Stimulated activated CD4-positive, alpha-beta T cell treated with anti-CD3 and anti-CD28 coated beads, Interleukin-4, amount 100 ng/mL, for 4 hours (primary cell): ENCODE data around the gene PIN4.
A peak's percentile ranks its signal among the peaks of the same experiment; 100 is the strongest.
"Not testable (repeated sequence)": the region's sequence is repeated elsewhere in the genome, so short reads cannot be mapped to it uniquely, and the experiment has no call there.

Experiments
- DNase-seq, 2 experiments: peaks; one replicate each; pipeline ENCODE4 v3.0.0-alpha.2; 2020

Gene PIN4

GRCh38 chrX:72181178-72182125 is at the start of gene PIN4:
Gene PIN4, plus strand, starts transcription at chrX:72181757. Its CDS starts 29 bp downstream, at chrX:72181786.
- peak; percentile 67 to 83 for DNase-seq

- no peak for DNase-seq
Observed at GRCh38 chrX:72132456-72132855, 49.1 kb upstream of the PIN4 start.

GRCh38 chrX:72133851-72134546 is 47.6 kb upstream of the PIN4 start:
- DNase-seq = no peak

DNA sequence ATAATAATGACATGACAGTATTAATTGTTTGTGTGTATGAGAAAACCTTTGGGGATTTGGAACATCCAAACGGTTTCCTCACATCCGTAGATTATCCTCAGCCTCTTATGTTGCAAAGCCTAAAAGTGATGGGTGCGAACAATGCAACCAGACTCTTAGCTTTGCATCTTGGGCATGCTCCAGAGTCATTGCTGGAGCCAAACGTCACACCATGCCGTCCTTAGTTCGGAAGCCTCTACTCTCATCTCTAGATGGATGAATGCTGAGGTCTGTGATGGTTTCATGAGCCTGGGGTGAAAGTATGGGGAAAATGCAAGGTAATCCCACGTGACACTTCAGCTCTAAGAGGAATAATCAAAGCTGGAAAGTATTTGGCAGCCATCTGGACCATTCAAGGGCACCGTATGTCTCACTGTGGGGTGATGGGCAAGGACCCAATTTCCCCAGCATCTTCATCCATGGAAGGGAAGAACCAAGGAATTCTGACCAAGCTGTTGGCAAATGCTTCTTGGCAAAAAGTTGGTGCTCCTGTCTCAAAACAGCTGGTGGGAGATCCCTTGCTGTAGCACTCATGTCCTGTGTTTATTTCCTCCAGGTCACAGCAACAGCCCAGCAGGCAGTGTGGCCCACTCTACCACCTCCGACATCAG is 43.6 kb upstream of the PIN4 start:
- no peak for DNase-seq

GRCh38 chrX:72139538-72139937 is 42.0 kb upstream of the PIN4 start:
- DNase-seq = no peak

DNA sequence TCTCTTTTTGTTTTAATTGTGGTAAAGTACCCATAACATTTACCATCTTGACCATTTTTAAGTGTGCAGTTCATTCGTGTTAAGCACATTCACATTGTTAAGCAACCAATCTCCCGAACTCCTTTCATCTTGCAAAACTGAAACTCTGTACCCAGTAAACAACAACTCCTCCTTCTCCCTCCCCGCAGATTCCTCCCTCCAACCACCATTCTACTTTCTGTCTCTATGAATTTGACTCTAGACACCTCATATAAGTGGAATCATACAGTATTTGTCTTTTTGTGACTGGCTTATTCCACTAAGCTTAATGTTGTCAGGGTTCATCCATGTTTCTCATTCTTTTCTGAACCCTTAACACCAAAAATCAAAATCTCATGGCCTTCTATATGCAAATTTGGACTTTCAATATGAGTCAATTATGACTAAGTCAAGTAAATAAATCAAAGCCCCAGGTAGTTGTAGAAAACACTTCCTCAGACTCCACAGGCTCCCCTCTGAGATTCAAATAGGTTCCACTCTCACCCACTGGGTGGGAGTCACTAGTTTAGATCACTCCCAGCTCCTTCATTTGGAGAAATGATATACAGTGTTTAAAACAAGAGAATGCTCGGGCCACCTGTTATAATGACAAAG is 40.1 kb upstream of the PIN4 start:
- DNase-seq = no peak

DNA sequence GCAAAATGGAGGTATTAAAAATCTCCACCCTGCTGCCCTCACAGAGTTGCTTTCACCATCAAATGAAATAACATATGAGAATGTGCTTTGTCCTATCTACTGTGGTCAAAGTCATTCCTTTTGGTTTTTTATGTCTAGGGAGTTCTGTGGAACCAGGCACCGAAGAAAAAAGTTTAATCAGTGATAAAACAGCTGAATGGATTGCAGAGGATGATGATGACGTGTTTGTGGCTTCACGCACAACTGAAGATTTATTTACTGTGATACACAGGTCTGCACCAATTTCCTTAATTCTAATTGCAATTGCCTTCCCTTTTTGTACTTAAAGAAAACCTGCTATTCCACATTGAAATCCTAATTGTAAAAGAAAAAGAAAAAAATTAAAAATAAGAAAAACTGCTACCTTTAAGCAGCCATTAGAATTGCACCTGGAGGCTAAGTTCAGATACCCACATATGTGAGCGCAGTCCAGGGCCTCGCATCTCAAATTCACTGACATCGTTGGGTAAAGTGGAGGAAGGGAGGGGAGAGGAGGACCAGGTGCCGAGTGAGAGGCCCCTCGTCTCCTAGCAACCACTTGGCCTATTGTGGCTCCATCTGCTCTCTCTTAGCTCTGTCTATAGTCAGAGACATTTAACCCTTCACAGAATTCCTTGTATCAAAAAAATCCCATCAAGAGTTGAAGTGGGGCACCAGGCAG is 39.3 kb upstream of the PIN4 start:
- no peak for DNase-seq

DNA sequence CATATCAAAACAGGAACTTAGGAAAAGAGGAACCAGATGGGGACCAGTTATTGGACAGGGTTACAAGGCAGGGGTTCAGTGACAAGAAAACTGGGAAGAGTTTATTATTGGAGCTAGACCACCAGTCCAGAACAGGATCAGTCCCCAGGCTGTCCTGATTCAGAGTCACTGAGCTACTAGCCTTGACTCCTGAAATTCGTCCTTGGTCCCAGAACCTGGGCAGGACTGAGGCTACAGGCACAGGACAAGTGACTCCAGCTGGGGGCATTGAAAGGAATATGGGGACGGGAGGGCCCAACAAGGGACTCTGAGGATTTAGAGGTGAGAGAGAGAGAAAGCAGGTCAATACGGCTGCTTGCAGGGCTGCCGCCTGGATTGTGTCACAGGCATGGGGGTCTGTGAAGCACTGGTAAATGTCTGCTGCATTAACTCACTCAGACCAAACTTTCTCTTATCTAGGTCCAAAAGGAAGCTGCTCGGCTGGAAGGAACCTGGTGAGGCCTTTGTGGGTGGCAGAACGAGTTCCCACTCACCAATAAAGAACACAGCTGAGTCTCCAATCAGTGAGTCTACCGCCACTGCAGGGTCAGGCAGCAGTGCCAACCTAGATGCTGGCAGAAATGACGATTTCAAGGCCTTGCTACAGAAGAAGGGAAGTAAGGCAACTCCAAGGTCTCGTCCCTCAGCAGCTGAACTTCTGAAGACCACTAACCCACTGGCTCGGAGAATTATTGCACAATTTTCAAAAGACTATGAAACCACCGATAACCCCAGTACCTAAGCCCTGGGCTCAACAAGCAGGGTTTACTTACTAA is 38.6 kb upstream of the PIN4 start:
- DNase-seq = no peak

GRCh38 chrX:72143609-72143907 is 38.0 kb upstream of the PIN4 start:
- no peak for DNase-seq

GRCh38 chrX:72145181-72145580 is 36.4 kb upstream of the PIN4 start:
- no peak for DNase-seq

- DNase-seq = no peak
Observed at GRCh38 chrX:72146527-72146926, 35.0 kb upstream of the PIN4 start.

DNA sequence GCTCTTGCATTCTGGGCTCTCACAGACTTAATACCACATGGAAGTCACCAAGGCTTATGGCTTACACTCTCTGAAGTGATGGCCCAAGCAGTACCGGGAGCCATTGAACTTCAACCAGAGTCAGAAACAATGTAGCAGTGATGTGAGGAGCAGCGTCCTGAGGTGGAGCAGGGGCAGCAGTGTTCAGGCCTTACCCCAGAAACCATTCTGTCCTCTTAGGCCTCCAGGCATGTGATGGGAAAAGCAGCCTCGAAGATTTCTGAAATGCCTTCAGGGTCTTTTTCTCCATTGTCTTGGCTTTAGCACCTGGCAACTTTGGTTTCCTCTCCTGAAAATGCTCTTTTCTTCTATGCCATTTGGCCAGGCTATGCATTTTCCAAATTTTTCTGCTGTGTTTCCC is 22.8 kb upstream of the PIN4 start:
- DNase-seq = no peak

DNA sequence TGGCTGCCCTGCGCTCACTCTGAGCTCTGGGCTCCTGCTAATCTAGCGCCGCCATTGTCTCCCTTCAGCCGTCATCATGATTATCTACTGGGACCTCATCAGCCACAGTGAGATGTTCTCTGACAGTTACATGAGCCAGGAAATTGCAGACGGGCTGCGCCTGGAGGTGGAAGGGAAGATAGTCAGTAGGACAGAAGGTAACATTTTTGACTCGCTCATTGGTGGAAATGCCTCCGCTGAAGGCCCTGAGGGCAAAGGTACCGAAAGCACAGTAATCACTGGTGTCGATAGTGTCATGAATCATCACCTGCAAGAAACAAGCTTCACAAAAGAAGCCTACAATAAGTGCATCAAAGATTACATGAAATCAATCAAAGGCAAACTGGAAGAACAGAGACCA is 21.8 kb upstream of the PIN4 start:
- no peak for DNase-seq

DNA sequence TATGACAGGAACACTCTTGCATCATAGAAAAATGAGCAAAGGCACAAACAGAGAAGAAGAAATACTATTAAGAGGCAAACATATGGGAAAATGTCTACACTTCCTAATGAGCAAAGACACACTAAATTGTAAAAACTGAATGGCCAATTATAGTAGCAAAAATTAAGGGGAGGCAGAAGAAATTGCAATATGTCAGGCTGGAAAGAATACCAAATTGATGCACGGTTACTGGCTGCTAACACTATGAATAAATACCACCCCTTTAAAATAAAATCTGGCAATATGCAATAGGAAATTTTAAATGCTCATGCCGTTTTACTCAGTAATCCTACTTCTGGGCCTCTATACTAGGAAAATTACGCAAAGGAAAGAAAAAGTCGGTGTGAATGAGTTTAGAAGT is 16.0 kb upstream of the PIN4 start:
- no peak for DNase-seq

DNA sequence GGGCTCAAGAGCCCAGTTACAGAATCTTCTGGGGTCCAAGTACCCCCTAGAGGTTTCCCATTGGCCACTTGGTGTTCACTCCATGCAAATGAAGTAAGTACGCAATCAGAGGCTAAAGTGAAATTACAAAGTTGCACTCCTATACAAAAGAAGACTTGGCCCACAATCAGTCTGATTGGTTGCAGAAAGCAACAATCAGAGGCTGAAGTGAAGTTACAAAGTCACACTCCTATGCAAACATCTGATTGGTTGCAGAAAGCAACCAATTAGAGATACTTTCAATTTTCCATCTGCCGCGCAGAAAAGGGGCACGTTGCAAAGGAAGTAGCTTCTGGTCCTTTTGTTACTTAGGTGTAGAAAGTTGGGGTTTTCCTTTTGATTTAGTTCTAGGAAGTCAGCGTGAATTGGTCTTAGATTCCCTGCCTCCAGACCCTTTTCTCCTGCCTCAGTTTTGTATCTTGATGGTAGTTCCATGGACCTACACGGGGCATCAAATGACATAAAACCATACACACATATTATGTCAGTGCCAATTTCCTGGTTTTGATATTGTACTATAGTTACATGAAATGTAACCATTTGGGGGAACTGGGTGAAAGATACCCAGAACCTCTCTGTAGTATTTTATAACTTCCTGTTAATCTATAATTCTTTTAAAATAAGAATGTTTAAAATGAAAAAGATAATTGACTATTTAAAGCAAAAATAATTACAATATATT is 12.4 kb upstream of the PIN4 start:
- DNase-seq = peak in 1 of 2 experiments; percentile 31

DNA sequence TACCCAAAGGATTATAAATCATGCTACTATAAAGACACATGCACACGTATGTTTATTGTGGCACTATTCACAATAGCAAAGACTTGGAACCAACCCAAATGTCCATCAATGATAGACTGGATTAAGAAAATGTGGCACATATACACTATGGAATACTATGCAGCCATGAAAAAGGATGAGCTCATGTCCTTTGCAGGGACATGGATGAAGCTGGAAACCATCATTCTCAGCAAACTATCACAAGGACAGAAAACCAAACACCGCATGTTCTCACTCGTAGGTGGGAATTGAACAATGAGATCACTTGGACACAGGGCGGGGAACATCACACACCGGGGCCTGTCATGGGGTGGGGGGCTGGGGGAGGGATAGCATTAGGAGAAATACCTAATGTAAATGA is 5.3 kb upstream of the PIN4 start:
- not testable (repeated sequence) for DNase-seq

DNA sequence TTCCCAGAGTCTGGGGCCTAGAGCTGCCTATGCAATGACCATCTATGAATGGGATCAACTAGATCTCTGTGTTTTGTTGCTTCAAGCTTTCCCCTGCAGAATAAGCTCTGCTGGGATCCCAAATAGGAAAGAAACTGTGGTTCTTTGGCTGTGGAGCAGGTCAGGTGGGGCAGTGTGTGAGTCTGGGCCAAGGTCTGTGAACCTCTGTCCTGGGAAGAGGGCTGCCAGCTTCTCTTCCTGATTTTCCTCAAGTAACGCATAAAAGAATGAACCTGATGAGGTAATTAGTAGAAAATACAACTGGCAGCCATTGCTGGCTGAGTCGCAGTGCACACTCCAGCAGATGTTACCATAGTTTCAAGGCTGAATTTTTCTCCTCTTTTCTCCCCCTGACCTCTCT is 4.6 kb upstream of the PIN4 start:
- DNase-seq = no peak

GRCh38 chrX:72180539-72180938 is 1.0 kb upstream of the PIN4 start:
- DNase-seq = no peak

DNA sequence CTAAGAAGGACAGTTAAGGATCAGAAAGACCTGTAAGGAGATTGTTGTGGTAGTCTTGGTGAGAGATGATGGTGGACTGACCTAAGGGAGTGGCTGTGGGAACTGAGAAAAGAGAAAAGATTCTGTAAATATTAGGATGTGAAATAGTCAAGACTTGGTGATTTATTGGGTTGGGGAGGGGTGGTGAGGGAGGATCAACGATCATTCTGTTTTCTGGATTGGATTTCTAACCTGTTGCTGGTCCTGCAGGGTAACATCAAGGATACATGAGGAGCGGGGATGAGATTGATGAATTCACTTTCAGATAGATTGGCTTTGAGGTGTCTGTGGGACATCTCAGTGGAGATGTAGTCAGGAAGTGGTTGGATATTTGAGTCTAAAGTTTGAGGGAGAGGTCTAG is 1.4 kb downstream of the PIN4 start:
- no peak for DNase-seq

DNA sequence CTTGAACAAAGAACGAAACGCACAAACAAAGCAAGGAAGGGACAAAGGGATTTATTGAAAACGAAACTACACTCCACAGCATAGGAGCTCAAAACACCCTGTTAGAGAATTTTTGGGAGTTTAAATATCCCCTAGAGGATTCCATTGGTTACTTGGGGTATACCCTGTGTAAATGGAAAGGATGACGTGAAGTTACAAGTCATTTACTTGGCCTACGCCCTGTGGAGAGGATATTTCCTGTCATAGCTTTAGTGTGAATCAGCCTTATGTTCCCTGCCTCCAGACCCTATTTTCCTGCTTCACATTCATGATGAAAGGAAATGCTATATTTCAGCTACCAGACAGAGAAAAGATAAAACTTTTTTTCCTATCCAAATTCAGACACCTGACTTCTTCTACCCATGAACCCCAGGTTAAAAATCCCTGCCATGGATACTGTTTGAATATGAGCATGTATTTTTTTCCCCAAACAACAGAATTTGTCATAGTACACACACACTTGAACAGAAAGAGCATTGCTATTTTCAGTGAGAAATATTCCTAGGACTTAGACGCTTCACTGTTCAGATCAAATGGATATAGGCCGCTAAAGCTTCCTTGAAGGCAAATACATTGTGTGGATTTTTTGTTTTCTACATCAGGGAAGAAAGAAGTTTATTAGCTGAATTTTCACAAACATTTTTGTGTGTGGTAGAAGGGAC is 20.4 kb downstream of the PIN4 start:
- DNase-seq = no peak
